Motor neuron (in vitro differentiated cells): ENCODE measurements around the gene PTPRK. TPM values are rescaled to one million over a fixed set of nuclear protein-coding genes. Genes with fewer than 3 reads are reported as not detected.
A peak's percentile ranks its signal among the peaks of the same experiment; 100 is the strongest.

Source experiments
- ATAC-seq, 8 experiments: fragments of 200-7000 bp; cut with Tn5 transposase; replicated peaks in 6 of 8; 2 replicates each; pipeline ENCODE4 v1.8.0; 2021; ENCODE audit warnings: mild to moderate bottlenecking in 8 of 8, moderate library complexity in 8 of 8
- H3K27ac ChIP-seq, 2 donors: fragments of 250-450 bp; sonication (Bioruptor Pico); 2 replicates each; pipeline ENCODE4 v1.9.0; 2021; ENCODE audit warnings: antibody characterized with exemption in 2 of 2, mild to moderate bottlenecking in 2 of 2, moderate library complexity in 1 of 2
- H3K4me1 ChIP-seq, 2 donors: fragments of 250-450 bp; sonication (Bioruptor Pico); replicated peaks in 1 of 2; 2 replicates each; pipeline ENCODE4 v1.6.1; 2021; ENCODE audit warnings: antibody characterized with exemption in 2 of 2, mild to moderate bottlenecking in 2 of 2, moderate library complexity in 1 of 2
- H3K4me3 ChIP-seq, 5 donors: fragments of 250-450 bp; sonication (Bioruptor Pico); 2 replicates each; pipeline ENCODE4 v1.9.0; 2021; ENCODE audit warnings: antibody characterized with exemption in 5 of 5, mild to moderate bottlenecking in 5 of 5, moderate library complexity in 4 of 5
- WGBS, 10 experiments: fragments of 450-650 bp; shearing (Covaris generic); methylation state at CpG; one replicate each; pipeline ENCODE4 v1.0.0; 2022; 5-methylcytosine and 5-hydroxymethylcytosine counted together
- in situ Hi-C, 9 experiments: fragments of 400-800 bp; cut with MboI; loops; one replicate each; pipeline ENCODE4 v1.15.0; 2021; ENCODE audit warnings: low sequenced_read_pairs in 9 of 9, low pct_unique_long_range_greater_than_20kb in 2 of 9; ENCODE audit not compliant: unreplicated experiment in 9 of 9
- total RNA-seq, 8 experiments: library from RNA; unstranded; fragments of 300-600 nt; gene quantifications; 2 replicates each; pipeline versions ENCODE4 v1.2.3 to v1.2.4, GENCODE V29; 2022

Gene PTPRK
- total RNA-seq, 8 experiments from 2014 or later: 14.4 to 93.9 (median 26.3) TPM

DNA sequence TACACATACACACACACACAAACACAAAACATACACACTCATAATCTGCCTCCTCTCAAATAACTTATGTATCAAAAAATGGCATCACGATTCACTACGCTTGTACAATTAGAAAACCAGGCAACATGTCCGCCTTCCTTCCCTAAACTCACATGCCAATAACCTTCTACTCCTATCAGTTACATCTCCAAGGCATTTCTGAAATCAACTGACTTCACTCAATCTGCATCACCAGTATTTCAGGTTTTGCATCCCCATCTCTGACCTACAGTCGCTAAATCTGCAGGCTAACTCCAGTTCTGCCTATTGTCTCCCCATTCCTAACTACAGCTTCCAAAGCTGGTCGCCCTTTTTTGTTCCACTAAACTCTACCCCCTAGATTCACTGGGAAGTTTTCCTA is 217.5 kb downstream of the PTPRK start:
- no peak overlapping the region for H3K27ac ChIP-seq
- WGBS, 10 experiments: 91 to 100% (median 97%) methylated on average over 1 to 5 of the region's 5 CpGs; no CpG with 5 or more reads in 2 of the 10 experiments
- in situ Hi-C loops: no loop called here
- H3K4me1 ChIP-seq: no peaks in the 10 kb centered on the region
- no peak overlapping the region for H3K4me3 ChIP-seq
- no peak for ATAC-seq

DNA sequence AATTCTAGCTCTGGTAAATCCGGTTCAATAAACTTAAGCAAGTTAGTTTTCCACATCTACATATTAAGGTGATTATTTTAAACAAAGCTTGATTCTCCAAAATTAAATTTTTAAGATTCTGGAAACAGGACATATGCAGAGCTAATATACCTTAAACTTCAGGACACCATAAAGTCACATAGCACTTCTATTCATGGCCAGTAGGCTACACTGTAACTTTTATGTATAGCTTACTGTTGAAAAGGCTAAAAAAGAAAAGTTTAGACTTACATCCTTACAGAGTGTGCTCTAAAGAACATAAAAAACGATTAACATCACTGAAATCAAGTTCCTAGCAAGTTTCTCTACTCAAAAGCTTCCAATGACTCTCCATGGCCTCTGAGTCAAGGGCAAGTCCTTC is 224.7 kb downstream of the PTPRK start:
- H3K4me1 ChIP-seq: peaks cover 0 to 5% of the 10 kb centered on the region in 2 donors
- H3K27ac ChIP-seq: no peak overlapping the region
- no peak overlapping the region for H3K4me3 ChIP-seq
- WGBS, 10 experiments: 60 to 100% (median 84%) methylated on average over 1 to 2 of the region's 2 CpGs
- in situ Hi-C loops: no loop called here
- no peak for ATAC-seq

DNA sequence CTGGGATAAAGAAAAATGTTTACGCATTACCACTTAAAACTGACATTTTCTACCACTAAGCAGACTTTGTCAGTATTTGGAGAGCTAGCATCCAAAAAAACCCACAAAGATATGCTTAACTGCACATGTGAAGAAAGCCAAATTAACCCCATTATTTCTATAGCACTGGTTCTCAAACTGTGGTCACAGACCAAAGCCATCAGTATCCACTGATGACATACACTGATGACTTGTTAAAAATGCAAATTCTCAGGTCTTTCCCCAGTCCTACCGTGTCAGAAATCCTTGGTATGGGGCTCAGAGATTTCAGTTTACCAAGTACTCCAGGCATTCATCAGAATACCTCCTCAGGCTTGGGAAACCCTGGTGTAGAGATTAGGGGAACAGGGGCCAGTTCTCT is 230.2 kb downstream of the PTPRK start:
- in situ Hi-C loops: no loop called here
- no peak for ATAC-seq
- Histone ChIP-seq H3K4me1 (peaks cover 0 to 5% of the 10 kb centered on the region in 2 donors), H3K4me3 (no peak overlapping the region), H3K27ac (no peak overlapping the region)
- WGBS, 10 experiments: 69 to 100% (median 100%) methylated on average over 1 to 2 of the region's 2 CpGs; no CpG with 5 or more reads in 1 of the 10 experiments

- 0 to 75% (median 32%) methylated on average over 1 of the region's 1 CpG; no CpG with 5 or more reads in 2 of the 10 experiments for WGBS, 10 experiments
- peak in 6 of 8 experiments; percentile 23 to 69 (median 45) for ATAC-seq
- Histone ChIP-seq H3K4me1 (peaks cover 10 to 18% of the 10 kb centered on the region in 2 donors), H3K4me3 (no peak overlapping the region), H3K27ac (no peak overlapping the region)
- in situ Hi-C loops: no loop called here
These were observed 236.3 kb downstream of the PTPRK start for GRCh38 chr6:128284128-128284527.

DNA sequence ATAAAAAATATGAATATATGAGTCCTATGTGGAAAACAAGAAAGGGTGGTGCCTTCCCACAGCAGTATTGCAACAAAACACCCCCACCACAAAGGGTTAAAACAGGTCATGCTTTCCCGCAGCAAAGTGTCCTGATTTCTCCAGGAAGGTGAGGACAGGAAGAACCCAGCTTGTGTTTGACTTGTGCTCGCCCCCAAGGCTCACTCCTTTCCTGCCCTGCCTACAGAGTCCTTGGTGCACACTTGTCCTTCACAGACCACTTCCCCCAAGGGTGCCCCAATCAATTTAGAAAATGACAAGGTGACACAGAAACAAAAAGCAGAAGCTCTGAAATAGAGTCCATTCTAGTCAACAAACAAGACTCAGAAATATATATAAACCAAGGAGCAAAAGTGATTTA is 237.4 kb downstream of the PTPRK start:
- ATAC-seq: no peak
- in situ Hi-C loops: no loop called here
- H3K4me1 ChIP-seq: peaks cover 14 to 29% of the 10 kb centered on the region in 2 donors
- H3K27ac ChIP-seq: no peak overlapping the region
- WGBS, 10 experiments: 60 to 100% (median 92%) methylated on average over 1 to 2 of the region's 2 CpGs; no CpG with 5 or more reads in 4 of the 10 experiments
- no peak overlapping the region for H3K4me3 ChIP-seq

DNA sequence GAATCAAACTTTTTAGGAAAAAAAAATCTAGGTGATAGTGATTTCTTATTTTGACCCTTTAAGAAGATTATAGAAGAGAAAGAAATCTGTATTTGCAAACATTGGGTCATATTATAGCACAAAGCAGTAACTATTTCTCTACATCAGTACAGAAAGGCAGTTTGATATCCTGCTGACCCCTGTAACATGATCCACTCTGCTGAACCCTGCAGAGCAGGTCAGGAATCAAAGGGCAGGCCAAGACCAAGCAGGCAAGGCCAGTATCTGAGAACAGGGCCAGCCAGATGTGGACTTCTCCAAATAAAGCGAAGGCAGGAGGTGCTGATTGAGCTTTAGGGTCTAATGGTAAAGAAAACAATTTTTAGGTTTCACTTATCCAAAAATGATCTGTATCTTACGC is 239.4 kb downstream of the PTPRK start:
- H3K27ac ChIP-seq: no peak overlapping the region
- WGBS, 10 experiments: 79 to 100% (median 100%) methylated on average over 1 to 2 of the region's 2 CpGs
- in situ Hi-C loops: no loop called here
- peaks cover 29 to 46% of the 10 kb centered on the region in 2 donors for H3K4me1 ChIP-seq
- no peak overlapping the region for H3K4me3 ChIP-seq
- ATAC-seq: no peak

DNA sequence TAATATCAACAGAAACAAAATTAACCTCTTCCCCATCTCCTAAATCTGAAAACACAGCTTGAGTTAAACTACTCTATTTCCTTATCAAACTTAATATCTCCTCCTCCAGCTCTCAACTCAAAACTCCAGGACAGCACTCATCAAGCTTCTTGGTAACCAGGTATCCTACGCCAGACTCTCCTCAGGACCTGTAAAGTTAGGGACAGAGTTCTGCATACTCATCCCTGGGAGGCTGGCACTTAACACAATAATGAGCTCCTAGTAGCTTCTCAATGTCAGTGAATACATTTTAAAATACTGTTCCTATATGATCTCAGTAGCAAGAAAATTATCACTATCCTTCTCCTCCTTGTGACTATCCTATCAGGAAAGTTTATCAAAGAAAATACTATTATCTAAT is 240.3 kb downstream of the PTPRK start:
- H3K27ac ChIP-seq: no peak overlapping the region
- WGBS, 10 experiments: 60 to 100% (median 100%) methylated on average over 1 of the region's 1 CpG; no CpG with 5 or more reads in 2 of the 10 experiments
- no peak overlapping the region for H3K4me3 ChIP-seq
- no peak for ATAC-seq
- in situ Hi-C loops: no loop called here
- peaks cover 29 to 48% of the 10 kb centered on the region in 2 donors for H3K4me1 ChIP-seq

GRCh38 chr6:128278836-128279235 is 241.6 kb downstream of the PTPRK start:
- peaks cover 26 to 48% of the 10 kb centered on the region in 2 donors for H3K4me1 ChIP-seq
- no peak overlapping the region for H3K4me3 ChIP-seq
- 50 to 100% (median 60%) methylated on average over 1 of the region's 1 CpG; no CpG with 5 or more reads in 4 of the 10 experiments for WGBS, 10 experiments
- no peak overlapping the region for H3K27ac ChIP-seq
- peak in 5 of 8 experiments; percentile 100 for ATAC-seq
- in situ Hi-C loops: no loop called here

- H3K27ac ChIP-seq: no peak overlapping the region
- no peak for ATAC-seq
- in situ Hi-C loops: no loop called here
- 65 to 94% (median 80%) methylated on average over 1 to 3 of the region's 3 CpGs; no CpG with 5 or more reads in 2 of the 10 experiments for WGBS, 10 experiments
- H3K4me1 ChIP-seq: peaks cover 26 to 48% of the 10 kb centered on the region in 2 donors
- H3K4me3 ChIP-seq: no peak overlapping the region
These were observed 243.0 kb downstream of the PTPRK start for GRCh38 chr6:128277379-128277778.

DNA sequence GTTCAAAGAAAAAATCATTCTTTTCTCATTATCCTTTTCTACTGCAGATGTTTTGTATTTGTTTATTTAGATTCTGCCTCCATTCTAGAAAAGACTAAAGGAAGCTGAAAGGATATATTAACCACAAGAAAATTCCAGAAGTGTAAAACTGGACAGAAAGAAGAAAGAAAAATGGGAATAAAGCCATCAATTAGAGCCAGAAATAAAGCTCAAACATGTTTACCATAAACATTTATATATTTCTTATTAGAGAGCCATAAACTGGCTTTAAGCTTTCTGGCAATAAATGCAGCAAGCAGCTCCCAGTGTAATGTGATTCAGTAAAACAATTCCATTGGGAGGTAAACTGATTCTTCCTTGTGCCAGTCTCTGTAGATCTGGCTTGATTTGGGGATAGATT is 244.1 kb downstream of the PTPRK start:
- in situ Hi-C loops: no loop called here
- ATAC-seq: no peak

DNA sequence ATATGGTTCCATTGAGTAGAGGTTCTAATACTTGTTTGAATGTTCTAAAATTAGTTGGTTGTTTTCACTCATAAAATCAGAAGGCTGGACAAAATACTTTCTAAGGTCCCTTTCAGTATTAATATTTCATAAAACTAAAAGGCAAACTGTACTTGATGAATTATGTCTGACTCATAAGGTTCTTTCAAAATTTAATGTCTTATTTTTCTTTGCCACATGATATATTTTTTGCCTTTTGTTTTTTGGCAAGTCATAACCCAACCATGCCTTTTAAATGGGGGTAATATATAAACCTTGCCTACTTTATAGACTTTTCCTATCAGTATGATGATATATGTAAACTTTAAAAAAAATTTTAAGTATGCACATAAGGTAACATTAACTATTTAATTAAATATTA is 244.7 kb downstream of the PTPRK start:
- no peak overlapping the region for H3K27ac ChIP-seq
- peaks cover 22 to 45% of the 10 kb centered on the region in 2 donors for H3K4me1 ChIP-seq
- ATAC-seq: no peak
- in situ Hi-C loops: no loop called here
- H3K4me3 ChIP-seq: no peak overlapping the region

More for the DNA sequence above, 244.1 kb downstream of the PTPRK start:
- H3K27ac ChIP-seq: no peak overlapping the region
- peaks cover 26 to 48% of the 10 kb centered on the region in 2 donors for H3K4me1 ChIP-seq
- H3K4me3 ChIP-seq: no peak overlapping the region

DNA sequence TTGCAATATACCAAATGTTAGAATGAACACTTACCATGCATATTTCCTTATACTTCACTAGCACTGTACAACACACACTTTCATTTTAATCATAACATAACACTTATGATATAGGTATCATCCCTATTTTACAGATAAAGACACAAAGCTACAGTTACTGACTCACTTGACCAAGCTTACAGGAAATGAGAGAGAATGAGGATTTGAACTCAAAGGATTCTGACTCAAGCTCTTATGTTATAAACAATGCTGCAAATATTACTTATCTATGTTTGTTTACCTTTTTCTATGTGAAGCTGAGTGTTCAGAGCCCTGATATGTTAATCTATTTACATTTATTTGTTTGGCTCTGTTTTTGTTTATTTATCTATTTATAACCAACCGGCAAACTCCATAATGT is 245.4 kb downstream of the PTPRK start:
- in situ Hi-C loops: no loop called here
- Histone ChIP-seq H3K27ac (no peak overlapping the region), H3K4me3 (no peak overlapping the region), H3K4me1 (peaks cover 22 to 39% of the 10 kb centered on the region in 2 donors)
- WGBS, 10 experiments: 88 to 100% (median 100%) methylated on average over 1 of the region's 1 CpG; no CpG with 5 or more reads in 2 of the 10 experiments
- no peak for ATAC-seq

GRCh38 chr6:128271527-128271926 is 248.9 kb downstream of the PTPRK start:
- WGBS, 10 experiments: 0 to 100% (median 90%) methylated on average over 1 of the region's 1 CpG; no CpG with 5 or more reads in 2 of the 10 experiments
- ATAC-seq: no peak
- in situ Hi-C loops: no loop called here
- Histone ChIP-seq H3K27ac (no peak overlapping the region), H3K4me1 (peaks cover 2 to 13% of the 10 kb centered on the region in 2 donors), H3K4me3 (no peak overlapping the region)

- ATAC-seq: no peak
- Histone ChIP-seq H3K4me3 (no peak overlapping the region), H3K4me1 (peaks cover 0 to 9% of the 10 kb centered on the region in 2 donors), H3K27ac (no peak overlapping the region)
- 70 to 100% (median 88%) methylated on average over 1 to 2 of the region's 2 CpGs; no CpG with 5 or more reads in 1 of the 10 experiments for WGBS, 10 experiments
- in situ Hi-C loops: no loop called here
These were observed 249.4 kb downstream of the PTPRK start for GRCh38 chr6:128271011-128271410.
